Activated T-helper 1 cell treated with anti-CD3 and anti-CD28 coated beads, Interleukin-12 subunit alpha, Interleukin-12 subunit beta, Interleukin-2, Interleukin-4 antibody, amounts not matched to agents 30 ng/mL and 10 ng/mL and 1 ng/mL, durations not matched to agents 14 hours and 24 hours and 36 hours (primary cell): ENCODE data around the gene FGGY. TPM values are rescaled to one million over a fixed set of nuclear protein-coding genes. Genes with fewer than 3 reads are reported as not detected.
"Not testable (repeated sequence)": the region's sequence is repeated elsewhere in the genome, so short reads cannot be mapped to it uniquely, and the experiment has no call there.

ENCODE experiments used
- DNase-seq: peaks from one replicate; pipeline ENCODE4 v3.0.0; 2021; ENCODE audit warnings: low spot score
- H3K27ac Mint-ChIP-seq: one replicate; pipeline ENCODE4 v1.8.0; 2021; ENCODE audit warnings: mild to moderate bottlenecking, mixed read lengths
- H3K27me3 Mint-ChIP-seq: one replicate; pipeline ENCODE4 v1.8.0; 2022; ENCODE audit warnings: mild to moderate bottlenecking, moderate library complexity, mixed read lengths; ENCODE audit not compliant: insufficient read depth
- H3K36me3 Mint-ChIP-seq: one replicate; pipeline ENCODE4 v1.8.0; 2021; ENCODE audit warnings: low read depth, mixed read lengths
- H3K4me1 Mint-ChIP-seq: one replicate; pipeline ENCODE4 v1.8.0; 2021; ENCODE audit warnings: low read depth, mixed read lengths
- H3K4me3 Mint-ChIP-seq: one replicate; pipeline ENCODE4 v1.8.0; 2021; ENCODE audit warnings: mild to moderate bottlenecking, moderate library complexity, mixed read lengths
- H3K9me3 Mint-ChIP-seq: one replicate; pipeline ENCODE4 v1.8.0; 2021; ENCODE audit warnings: mixed read lengths
- intact Hi-C: fragments of 100-400 bp; cut with micrococcal nuclease; formaldehyde crosslinking; loops from one replicate; pipeline ENCODE4 v1.15.1; 2024
- total RNA-seq: library from RNA; stranded (reverse); gene quantifications from 2 replicates; pipeline ENCODE4 v1.2.3, GENCODE V29; 2022

Gene FGGY
- total RNA-seq, 1 donor from 2014 or later, result 7.1 TPM

DNA sequence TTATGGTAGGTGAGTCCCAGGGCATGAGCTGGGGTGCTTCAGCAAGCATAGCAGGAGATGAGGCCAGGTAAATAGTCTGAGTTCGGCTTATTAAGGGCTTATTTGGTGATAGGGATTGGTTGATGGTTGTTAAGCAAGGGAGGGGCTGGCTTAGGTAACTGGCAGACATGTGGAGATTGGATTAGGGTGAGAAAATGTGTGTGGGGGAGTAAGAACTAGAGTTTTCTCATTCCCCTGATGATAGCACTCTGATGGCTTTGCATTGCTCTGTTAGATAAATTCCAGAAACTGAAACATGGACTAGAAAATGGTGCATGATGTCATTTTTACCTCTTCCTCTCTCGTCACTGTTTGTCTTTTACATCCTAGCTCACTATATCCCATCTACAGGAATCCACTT is 53.6 kb downstream of the FGGY start:
- Mint-ChIP-seq H3K4me1 (peaks cover 41% of the 10 kb centered on the region), H3K4me3 (no peak overlapping the region), H3K36me3 (peaks cover 15% of the 10 kb centered on the region), H3K27ac (no peak overlapping the region), H3K9me3 (peaks cover 16% of the 10 kb centered on the region), H3K27me3 (no peaks in the 10 kb centered on the region)
- no peak for DNase-seq
- intact Hi-C loops, result no loop called here

DNA sequence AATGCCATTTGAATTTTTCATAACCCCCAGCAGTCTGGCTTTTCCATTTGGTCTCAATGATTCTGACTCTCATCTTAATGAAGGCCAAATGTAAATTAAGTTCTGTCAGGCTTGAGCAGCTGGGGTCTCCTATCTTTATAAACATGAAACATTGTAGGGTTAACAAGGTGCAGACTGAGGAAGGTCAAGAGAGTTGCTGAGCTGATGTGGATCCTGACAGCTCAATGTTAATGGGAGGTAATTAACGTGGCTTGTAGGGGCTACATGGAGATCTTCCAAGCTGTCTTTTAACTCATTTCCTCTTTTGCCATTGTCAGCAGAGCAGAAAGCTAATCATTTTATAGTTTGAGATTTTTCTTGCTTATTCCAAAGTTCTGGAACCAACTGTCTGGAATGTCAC is 55.2 kb downstream of the FGGY start:
- intact Hi-C loops, result no loop called here
- H3K9me3 Mint-ChIP-seq, result peaks cover 16% of the 10 kb centered on the region
- no peak for DNase-seq
- H3K27me3 Mint-ChIP-seq, result no peaks in the 10 kb centered on the region
- H3K4me3 Mint-ChIP-seq, result no peak overlapping the region
- peaks cover 41% of the 10 kb centered on the region for H3K4me1 Mint-ChIP-seq
- H3K27ac Mint-ChIP-seq, result no peak overlapping the region
- H3K36me3 Mint-ChIP-seq, result peaks cover 15% of the 10 kb centered on the region

GRCh38 chr1:59353453-59353852 is 56.6 kb downstream of the FGGY start:
- intact Hi-C loops, result no loop called here
- H3K4me3 Mint-ChIP-seq, result no peak overlapping the region
- H3K27me3 Mint-ChIP-seq, result peaks cover 2% of the 10 kb centered on the region
- peaks cover 41% of the 10 kb centered on the region for H3K4me1 Mint-ChIP-seq
- no peak for DNase-seq
- H3K36me3 Mint-ChIP-seq, result peaks cover 10% of the 10 kb centered on the region
- H3K27ac Mint-ChIP-seq, result no peak overlapping the region
- H3K9me3 Mint-ChIP-seq, result peaks cover 14% of the 10 kb centered on the region

- H3K9me3 Mint-ChIP-seq, result peaks cover 13% of the 10 kb centered on the region
- not testable (repeated sequence) for H3K27me3 Mint-ChIP-seq, DNase-seq, H3K4me3 Mint-ChIP-seq
- peaks cover 10% of the 10 kb centered on the region for H3K36me3 Mint-ChIP-seq
- H3K4me1 Mint-ChIP-seq, result peaks cover 41% of the 10 kb centered on the region
- H3K27ac Mint-ChIP-seq, result peak overlapping the region; percentile 94
- intact Hi-C loops, result loop anchor here (2.0 kb wide), 1 partner anchor 57 kb away; the partner anchor contains the start of gene FGGY
Measured at GRCh38 chr1:59354239-59354638, 57.3 kb downstream of the FGGY start.

DNA sequence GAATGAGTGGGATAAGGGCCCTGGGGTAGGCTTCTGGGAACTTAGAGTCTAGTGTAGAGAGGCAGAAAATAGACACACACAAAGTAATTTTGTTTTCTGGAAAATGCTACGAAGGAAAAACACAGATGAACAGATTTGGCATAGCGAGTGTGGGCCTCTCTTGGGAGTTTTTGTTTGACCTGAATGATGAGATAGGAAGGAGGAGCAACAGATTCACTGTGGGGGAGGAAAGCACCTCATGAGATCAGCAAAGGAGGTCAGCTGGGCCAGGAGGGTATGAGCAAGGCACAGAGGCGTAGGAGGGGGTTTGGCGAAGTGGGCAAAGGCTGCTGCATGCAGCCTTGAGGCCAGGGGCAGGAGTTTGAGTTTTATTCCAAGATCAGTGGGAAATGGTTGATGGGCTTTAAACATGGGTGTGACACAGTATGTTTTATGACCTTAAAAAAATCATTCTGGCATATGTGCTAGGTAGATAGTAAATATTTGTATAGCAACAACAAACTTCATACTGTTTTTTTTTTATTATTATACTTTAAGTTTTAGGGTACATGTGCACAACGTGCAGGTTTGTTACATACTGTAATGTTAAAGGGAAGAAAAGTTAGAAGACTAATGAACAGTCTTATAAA is 57.9 kb downstream of the FGGY start:
- intact Hi-C loops, result loop anchor here (1.0 to 2.0 kb wide), 4 partner anchors 22 to 122 kb away; partner anchors contain the start of gene FGGY
- H3K9me3 Mint-ChIP-seq, result peaks cover 13% of the 10 kb centered on the region
- H3K27me3 Mint-ChIP-seq, result peaks cover 2% of the 10 kb centered on the region
- peak overlapping the region; percentile 94 for H3K27ac Mint-ChIP-seq
- peaks cover 10% of the 10 kb centered on the region for H3K36me3 Mint-ChIP-seq
- H3K4me3 Mint-ChIP-seq, result peak overlapping the region; percentile 13
- H3K4me1 Mint-ChIP-seq, result peaks cover 41% of the 10 kb centered on the region
- no peak for DNase-seq

GRCh38 chr1:59355361-59355760 is 58.5 kb downstream of the FGGY start:
- H3K9me3 Mint-ChIP-seq, result peaks cover 13% of the 10 kb centered on the region
- H3K4me3 Mint-ChIP-seq, result no peak overlapping the region
- peak overlapping the region; percentile 94 for H3K27ac Mint-ChIP-seq
- DNase-seq, result no peak
- peaks cover 2% of the 10 kb centered on the region for H3K27me3 Mint-ChIP-seq
- intact Hi-C loops, result loop anchor here (1.0 to 2.0 kb wide), 4 partner anchors 22 to 122 kb away; partner anchors contain the start of gene FGGY
- peaks cover 9% of the 10 kb centered on the region for H3K36me3 Mint-ChIP-seq
- peaks cover 37% of the 10 kb centered on the region for H3K4me1 Mint-ChIP-seq

- DNase-seq, result no peak
- Mint-ChIP-seq H3K27me3 (peaks cover 2% of the 10 kb centered on the region), H3K4me3 (no peak overlapping the region), H3K36me3 (no peaks in the 10 kb centered on the region), H3K4me1 (peaks cover 24% of the 10 kb centered on the region), H3K27ac (no peak overlapping the region), H3K9me3 (peaks cover 6% of the 10 kb centered on the region)
- intact Hi-C loops, result no loop called here
Measured at GRCh38 chr1:59356627-59357026, 59.7 kb downstream of the FGGY start.

DNA sequence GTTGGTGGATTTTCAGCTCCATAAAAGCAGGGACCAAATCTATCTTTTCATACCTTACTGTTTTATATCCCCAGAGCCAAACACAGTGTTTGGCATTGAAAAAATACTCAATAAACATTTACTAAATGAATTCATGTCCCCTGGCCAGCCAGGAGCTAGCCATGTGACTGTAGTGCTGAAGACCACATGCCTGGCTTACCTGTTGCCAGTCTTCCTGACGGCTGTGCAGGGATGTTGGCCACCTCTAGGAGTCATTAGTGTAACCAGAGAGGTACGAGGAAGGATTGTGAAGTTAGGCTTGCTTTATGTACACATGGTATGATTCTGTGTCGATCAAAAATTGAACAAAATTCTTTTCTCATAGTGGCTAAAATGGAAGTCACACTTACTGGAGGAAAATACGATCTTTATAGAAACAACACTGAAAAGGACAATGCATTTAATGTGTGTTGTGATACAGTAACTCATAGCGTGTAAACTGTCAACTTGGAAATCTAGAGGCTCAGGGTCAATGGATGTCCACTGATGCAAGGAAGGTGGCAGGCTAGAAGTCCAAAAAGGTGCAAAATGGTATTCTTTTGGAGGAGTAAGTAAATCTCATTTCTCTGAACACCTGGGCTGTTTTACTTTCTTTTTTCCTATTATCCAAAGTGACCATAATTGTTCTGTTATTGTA is 60.9 kb downstream of the FGGY start:
- Mint-ChIP-seq H3K4me1 (peaks cover 14% of the 10 kb centered on the region), H3K9me3 (no peaks in the 10 kb centered on the region)

GRCh38 chr1:59359325-59359724 is 62.4 kb downstream of the FGGY start:
- peaks cover 12% of the 10 kb centered on the region for H3K4me1 Mint-ChIP-seq
- intact Hi-C loops, result no loop called here
- H3K4me3 Mint-ChIP-seq, result no peak overlapping the region
- no peaks in the 10 kb centered on the region for H3K36me3 Mint-ChIP-seq
- peaks cover 2% of the 10 kb centered on the region for H3K27me3 Mint-ChIP-seq
- no peaks in the 10 kb centered on the region for H3K9me3 Mint-ChIP-seq
- H3K27ac Mint-ChIP-seq, result no peak overlapping the region
- no peak for DNase-seq

More for the DNA sequence above, 60.9 kb downstream of the FGGY start:
- Mint-ChIP-seq H3K4me3 (no peak overlapping the region), H3K36me3 (no peaks in the 10 kb centered on the region), H3K27ac (no peak overlapping the region), H3K27me3 (peaks cover 2% of the 10 kb centered on the region)
- DNase-seq, result no peak
- intact Hi-C loops, result no loop called here

DNA sequence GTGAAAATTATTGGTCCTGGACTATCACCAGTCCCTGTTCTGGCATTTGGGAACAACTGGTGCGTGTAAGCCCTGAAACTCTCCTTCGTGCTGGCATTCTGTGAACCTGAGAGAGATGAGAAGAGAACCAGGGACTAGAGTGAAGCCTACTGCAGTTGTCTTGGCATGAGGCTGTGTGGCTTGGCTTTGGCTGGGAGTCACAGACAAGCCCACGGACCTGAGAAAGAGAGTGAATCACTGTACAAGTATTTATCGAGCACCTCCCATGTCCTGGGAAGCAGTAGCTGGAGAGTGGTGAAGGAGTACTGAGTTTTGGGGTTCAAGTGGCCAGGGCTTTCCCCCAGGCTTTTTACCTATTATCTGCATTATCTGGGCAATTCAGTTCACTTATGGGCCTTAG is 63.3 kb downstream of the FGGY start:
- no peak for DNase-seq
- intact Hi-C loops, result no loop called here
- no peak overlapping the region for H3K4me3 Mint-ChIP-seq
- no peak overlapping the region for H3K27ac Mint-ChIP-seq
- H3K4me1 Mint-ChIP-seq, result peaks cover 4% of the 10 kb centered on the region
- H3K9me3 Mint-ChIP-seq, result no peaks in the 10 kb centered on the region
- peaks cover 5% of the 10 kb centered on the region for H3K36me3 Mint-ChIP-seq
- H3K27me3 Mint-ChIP-seq, result peaks cover 2% of the 10 kb centered on the region

- intact Hi-C loops, result no loop called here
- H3K4me1 Mint-ChIP-seq, result no peaks in the 10 kb centered on the region
- H3K27ac Mint-ChIP-seq, result no peak overlapping the region
- H3K4me3 Mint-ChIP-seq, result no peak overlapping the region
- H3K9me3 Mint-ChIP-seq, result no peaks in the 10 kb centered on the region
- no peak for DNase-seq
- H3K27me3 Mint-ChIP-seq, result peaks cover 2% of the 10 kb centered on the region
- H3K36me3 Mint-ChIP-seq, result peaks cover 5% of the 10 kb centered on the region
Measured at GRCh38 chr1:59360729-59361128, 63.8 kb downstream of the FGGY start.

GRCh38 chr1:59361766-59362165 is 64.9 kb downstream of the FGGY start:
- Mint-ChIP-seq H3K4me3 (no peak overlapping the region), H3K27ac (no peak overlapping the region), H3K4me1 (no peaks in the 10 kb centered on the region), H3K9me3 (no peaks in the 10 kb centered on the region), H3K36me3 (peaks cover 5% of the 10 kb centered on the region), H3K27me3 (peaks cover 2% of the 10 kb centered on the region)
- no peak for DNase-seq
- intact Hi-C loops, result no loop called here

DNA sequence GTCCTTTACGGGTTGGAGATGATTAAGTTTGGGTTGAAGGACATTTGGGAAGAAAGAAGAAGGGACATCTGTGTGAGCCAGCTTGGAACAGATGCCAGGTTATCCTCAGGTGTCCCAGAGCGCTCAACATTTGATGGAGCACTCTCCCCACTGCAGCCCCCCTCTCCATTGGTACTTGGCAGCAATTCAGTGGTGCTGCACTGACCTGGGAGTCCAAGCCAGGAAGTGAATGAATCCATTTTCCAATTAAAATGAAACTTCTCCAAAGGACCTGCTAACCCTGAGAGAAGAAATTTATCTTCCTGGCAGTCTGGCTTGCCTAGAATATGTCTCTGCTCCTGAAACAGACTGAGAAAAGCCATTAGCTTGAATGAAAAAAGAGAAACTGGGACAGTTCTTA is 67.1 kb downstream of the FGGY start:
- Mint-ChIP-seq H3K27me3 (no peaks in the 10 kb centered on the region), H3K4me3 (no peak overlapping the region), H3K4me1 (no peaks in the 10 kb centered on the region), H3K36me3 (peaks cover 5% of the 10 kb centered on the region), H3K27ac (no peak overlapping the region), H3K9me3 (no peaks in the 10 kb centered on the region)
- intact Hi-C loops, result no loop called here
- no peak for DNase-seq
